ENCODE data around the gene INA. TPM values are rescaled to one million over a fixed set of nuclear protein-coding genes. Genes with fewer than 3 reads are reported as not detected.

The INA gene
- total RNA-seq, 1 experiment from 2014 or later, result 20.4 TPM

GRCh38 chr10:103307594-103307993, 30.7 kb downstream of the INA start:
- Histone ChIP-seq H3K79me2 (ENCODE audit: low read depth) (no peaks in the 10 kb centered on the region), H3K36me3 (ENCODE audit: low read depth) (no peaks in the 10 kb centered on the region), H3F3A (ENCODE audit: insufficient read depth, low read depth) (no peaks in the 10 kb centered on the region), H4K20me1 (ENCODE audit: insufficient read depth) (no peaks in the 10 kb centered on the region), H3K4me1 (replicated peaks; ENCODE audit: insufficient read depth) (no peaks in the 10 kb centered on the region), H3K4me2 (no peak overlapping the region), H3K9me2 (ENCODE audit: insufficient read depth) (no peaks in the 10 kb centered on the region), H3K27me3 (ENCODE audit: insufficient read depth, low read depth) (no peaks in the 10 kb centered on the region), H3K27ac (no peak overlapping the region), H2AFZ (no peak overlapping the region), H3K4me3 (no peak overlapping the region), H3K9me3 (ENCODE audit: insufficient read depth, low read depth) (no peaks in the 10 kb centered on the region)
- POLR2A ChIA-PET (ENCODE audit: unreplicated experiment), result no interaction called here
- CTCF ChIA-PET, result interaction anchor here (0.6 kb wide), 1 partner anchor 268 kb away, joined by 4 read pairs; no protein-coding TSS in a partner anchor
- no TSS peak for BruUV-seq (replicated peaks)
- TF ChIP-seq CTCF (conservative IDR thresholded peaks at IDR 0.05) (no peak), EZH2 (IDR thresholded peaks at IDR 0.05; ENCODE audit: low read depth) (no peak)
- DNase-seq, result no peak
- intact Hi-C loops (cut with micrococcal nuclease; ENCODE audit: unreplicated experiment), result no loop called here

GRCh38 chr10:103310197-103310596, 33.3 kb downstream of the INA start:
- H3K79me2 ChIP-seq (ENCODE audit: low read depth), result no peaks in the 10 kb centered on the region
- intact Hi-C loops (cut with micrococcal nuclease; ENCODE audit: unreplicated experiment), result no loop called here
- no TSS peak for BruUV-seq (replicated peaks)

GRCh38 chr10:103316087-103316486, 39.1 kb downstream of the INA start:
- ChIA-PET POLR2A (ENCODE audit: unreplicated experiment) (no interaction called here), CTCF (interaction anchor here (0.6 kb wide), 1 partner anchor 246 kb away, joined by 3 read pairs; no protein-coding TSS in a partner anchor)
- no peaks in the 10 kb centered on the region for H4K20me1 ChIP-seq (ENCODE audit: insufficient read depth)
- H3K4me3 ChIP-seq, result no peak overlapping the region
- TF ChIP-seq EZH2 (IDR thresholded peaks at IDR 0.05; ENCODE audit: low read depth) (no peak), CTCF (conservative IDR thresholded peaks at IDR 0.05) (no peak)
- no peaks in the 10 kb centered on the region for H3K79me2 ChIP-seq (ENCODE audit: low read depth)
- H3K27me3 ChIP-seq (ENCODE audit: insufficient read depth, low read depth), result no peaks in the 10 kb centered on the region
- H3K27ac ChIP-seq, result no peak overlapping the region
- no peaks in the 10 kb centered on the region for H3K4me1 ChIP-seq (replicated peaks; ENCODE audit: insufficient read depth)
- no peak for DNase-seq
- H3K9me2 ChIP-seq (ENCODE audit: insufficient read depth), result no peaks in the 10 kb centered on the region
- H3K4me2 ChIP-seq, result no peak overlapping the region
- H3K36me3 ChIP-seq (ENCODE audit: low read depth), result no peaks in the 10 kb centered on the region
- no peaks in the 10 kb centered on the region for H3F3A ChIP-seq (ENCODE audit: insufficient read depth, low read depth)
- intact Hi-C loops (cut with micrococcal nuclease; ENCODE audit: unreplicated experiment), result no loop called here
- no peaks in the 10 kb centered on the region for H3K9me3 ChIP-seq (ENCODE audit: insufficient read depth, low read depth)
- no TSS peak for BruUV-seq (replicated peaks)
- no peak overlapping the region for H2AFZ ChIP-seq

More at GRCh38 chr10:103310197-103310596, 33.3 kb downstream of the INA start:
- Histone ChIP-seq H3K27ac (no peak overlapping the region), H3K27me3 (ENCODE audit: insufficient read depth, low read depth) (no peaks in the 10 kb centered on the region), H3K9me2 (ENCODE audit: insufficient read depth) (no peaks in the 10 kb centered on the region), H4K20me1 (ENCODE audit: insufficient read depth) (no peaks in the 10 kb centered on the region), H3K4me3 (no peak overlapping the region), H2AFZ (no peak overlapping the region), H3K9me3 (ENCODE audit: insufficient read depth, low read depth) (no peaks in the 10 kb centered on the region), H3K4me2 (no peak overlapping the region), H3F3A (ENCODE audit: insufficient read depth, low read depth) (no peaks in the 10 kb centered on the region), H3K36me3 (ENCODE audit: low read depth) (no peaks in the 10 kb centered on the region), H3K4me1 (replicated peaks; ENCODE audit: insufficient read depth) (no peaks in the 10 kb centered on the region)
- CTCF ChIA-PET, result no interaction called here
- TF ChIP-seq EZH2 (IDR thresholded peaks at IDR 0.05; ENCODE audit: low read depth), result no peak
- no peak for TF ChIP-seq CTCF (conservative IDR thresholded peaks at IDR 0.05)
- POLR2A ChIA-PET (ENCODE audit: unreplicated experiment), result no interaction called here
- DNase-seq, result no peak

All from PC-9 (cell line).